Fibroblast of pulmonary artery (primary cell): ENCODE data around the gene GPR139.

Experiments
- DNase-seq: peaks from one replicate; pipeline ENCODE4 v3.0.0-alpha.2; 2010; ENCODE audit warnings: low read depth
- H3K4me3 ChIP-seq: replicated peaks from 2 replicates; pipeline ENCODE4 v1.5.1; 2011; ENCODE audit warnings: low read depth, mild to moderate bottlenecking, control low read depth, low read length, moderate library complexity
- TF ChIP-seq, protein P1 (sequence below): IDR thresholded peaks from 2 replicates; pipeline ENCODE4 v1.5.1; 2011; ENCODE audit warnings: mild to moderate bottlenecking, control low read depth, low read length, inconsistent platforms; ENCODE audit errors: missing control alignments

GPR139 gene

DNA sequence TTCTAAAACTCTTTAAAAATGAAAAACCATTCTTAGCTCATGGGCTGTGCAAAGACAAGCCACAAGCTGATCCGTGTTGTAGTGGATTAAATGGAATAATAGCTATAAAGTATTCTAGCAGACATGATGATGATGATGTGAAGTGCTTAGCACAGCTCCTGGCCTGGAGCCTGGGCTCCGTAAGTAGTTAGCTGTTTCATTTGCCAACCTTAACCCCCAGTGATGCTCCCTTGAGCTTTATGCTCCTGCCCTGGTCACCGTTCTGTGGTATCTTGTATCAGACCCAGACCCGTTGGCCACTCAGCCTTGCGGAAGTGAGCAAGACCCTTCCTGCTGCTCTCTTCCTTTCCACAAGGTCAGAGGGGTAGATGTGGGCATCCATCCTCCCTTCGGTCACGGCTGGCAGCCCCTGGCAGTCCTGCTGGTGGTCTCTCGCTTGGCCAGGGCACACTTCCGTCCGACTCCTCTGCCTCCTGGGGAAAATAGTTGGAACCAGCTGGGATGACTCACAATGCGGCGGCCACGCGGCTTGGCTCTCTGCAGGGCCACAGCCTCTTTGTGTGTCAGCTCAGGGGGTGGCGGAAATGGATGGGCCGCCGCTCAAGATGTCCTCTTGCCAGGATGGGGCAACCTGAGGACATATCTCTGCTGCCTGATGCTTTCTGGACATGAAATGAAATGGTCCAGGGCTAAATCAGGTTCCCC lies 79.1 kb downstream of the GPR139 start:
- no peak for DNase-seq
- TF ChIP-seq, protein P1, sequence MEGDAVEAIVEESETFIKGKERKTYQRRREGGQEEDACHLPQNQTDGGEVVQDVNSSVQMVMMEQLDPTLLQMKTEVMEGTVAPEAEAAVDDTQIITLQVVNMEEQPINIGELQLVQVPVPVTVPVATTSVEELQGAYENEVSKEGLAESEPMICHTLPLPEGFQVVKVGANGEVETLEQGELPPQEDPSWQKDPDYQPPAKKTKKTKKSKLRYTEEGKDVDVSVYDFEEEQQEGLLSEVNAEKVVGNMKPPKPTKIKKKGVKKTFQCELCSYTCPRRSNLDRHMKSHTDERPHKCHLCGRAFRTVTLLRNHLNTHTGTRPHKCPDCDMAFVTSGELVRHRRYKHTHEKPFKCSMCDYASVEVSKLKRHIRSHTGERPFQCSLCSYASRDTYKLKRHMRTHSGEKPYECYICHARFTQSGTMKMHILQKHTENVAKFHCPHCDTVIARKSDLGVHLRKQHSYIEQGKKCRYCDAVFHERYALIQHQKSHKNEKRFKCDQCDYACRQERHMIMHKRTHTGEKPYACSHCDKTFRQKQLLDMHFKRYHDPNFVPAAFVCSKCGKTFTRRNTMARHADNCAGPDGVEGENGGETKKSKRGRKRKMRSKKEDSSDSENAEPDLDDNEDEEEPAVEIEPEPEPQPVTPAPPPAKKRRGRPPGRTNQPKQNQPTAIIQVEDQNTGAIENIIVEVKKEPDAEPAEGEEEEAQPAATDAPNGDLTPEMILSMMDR: no peak
- H3K4me3 ChIP-seq: no peak overlapping the region

DNA sequence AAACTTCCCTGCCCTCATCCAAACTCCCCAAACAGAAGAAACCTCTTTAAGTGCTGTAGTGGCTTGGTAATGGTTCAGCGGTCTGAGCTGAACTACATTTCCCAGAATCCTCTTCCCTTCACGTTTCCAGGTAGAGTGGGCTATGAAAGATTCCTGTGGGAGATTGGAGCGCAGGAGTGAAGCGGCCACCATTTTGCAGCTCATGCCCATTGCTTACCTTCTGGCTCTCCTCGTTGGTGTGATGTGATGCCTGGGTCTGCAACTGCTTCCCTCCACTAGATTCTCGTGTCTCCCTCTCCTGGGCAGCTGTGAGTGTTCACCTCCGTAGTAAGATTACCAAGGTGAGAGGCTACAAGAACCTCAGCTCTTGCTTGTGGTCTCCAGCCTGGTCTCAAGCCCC lies 82.1 kb downstream of the GPR139 start:
- no peak overlapping the region for H3K4me3 ChIP-seq
- no peak for DNase-seq
- TF ChIP-seq, protein P1: no peak

DNA sequence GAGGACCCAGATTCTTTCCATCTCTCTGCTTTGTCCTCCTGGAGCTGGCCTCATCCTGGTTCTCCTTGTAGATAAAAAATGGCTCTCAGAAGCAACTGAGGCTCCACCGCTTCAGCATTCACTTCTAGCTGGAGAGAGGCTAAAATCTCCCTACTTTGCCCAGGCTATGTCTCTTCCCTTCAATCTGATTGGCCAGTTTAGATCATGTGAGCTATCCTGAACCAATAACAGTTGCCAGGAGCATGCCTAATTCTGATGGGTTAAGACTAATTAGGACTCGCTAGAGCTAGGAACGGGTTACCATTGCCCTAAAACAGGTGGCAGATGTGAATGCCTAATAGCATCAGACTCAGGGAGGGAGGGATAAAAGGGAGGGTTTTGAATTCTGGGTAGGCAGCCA lies 89.6 kb downstream of the GPR139 start:
- TF ChIP-seq, protein P1: no peak
- no peak for DNase-seq
- no peak overlapping the region for H3K4me3 ChIP-seq
